Measurements from ENCODE around the gene DENND4A.

DNA sequence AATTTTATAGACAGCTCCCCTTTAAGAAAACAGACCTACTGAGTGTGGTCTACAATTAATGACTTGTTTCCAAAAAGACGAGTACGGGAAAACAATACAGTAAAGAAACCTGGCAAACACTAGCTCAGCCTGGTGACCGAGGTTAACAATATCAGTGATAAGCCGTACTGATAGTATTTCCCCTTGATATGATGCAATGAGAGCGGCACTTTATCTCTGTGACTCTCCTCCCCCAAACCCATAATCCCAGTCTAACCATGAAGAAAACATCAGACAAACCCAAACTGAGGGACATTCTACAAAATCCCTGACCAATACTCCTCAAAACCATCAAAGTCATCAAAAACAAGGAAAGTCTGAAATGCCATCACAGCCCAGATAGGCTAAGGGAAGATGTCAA lies 8.2 kb downstream of the DENND4A start:
- no peak for TF ChIP-seq POLR2AphosphoS5 (IDR thresholded peaks at IDR 0.05)
- TF ChIP-seq, protein P1, sequence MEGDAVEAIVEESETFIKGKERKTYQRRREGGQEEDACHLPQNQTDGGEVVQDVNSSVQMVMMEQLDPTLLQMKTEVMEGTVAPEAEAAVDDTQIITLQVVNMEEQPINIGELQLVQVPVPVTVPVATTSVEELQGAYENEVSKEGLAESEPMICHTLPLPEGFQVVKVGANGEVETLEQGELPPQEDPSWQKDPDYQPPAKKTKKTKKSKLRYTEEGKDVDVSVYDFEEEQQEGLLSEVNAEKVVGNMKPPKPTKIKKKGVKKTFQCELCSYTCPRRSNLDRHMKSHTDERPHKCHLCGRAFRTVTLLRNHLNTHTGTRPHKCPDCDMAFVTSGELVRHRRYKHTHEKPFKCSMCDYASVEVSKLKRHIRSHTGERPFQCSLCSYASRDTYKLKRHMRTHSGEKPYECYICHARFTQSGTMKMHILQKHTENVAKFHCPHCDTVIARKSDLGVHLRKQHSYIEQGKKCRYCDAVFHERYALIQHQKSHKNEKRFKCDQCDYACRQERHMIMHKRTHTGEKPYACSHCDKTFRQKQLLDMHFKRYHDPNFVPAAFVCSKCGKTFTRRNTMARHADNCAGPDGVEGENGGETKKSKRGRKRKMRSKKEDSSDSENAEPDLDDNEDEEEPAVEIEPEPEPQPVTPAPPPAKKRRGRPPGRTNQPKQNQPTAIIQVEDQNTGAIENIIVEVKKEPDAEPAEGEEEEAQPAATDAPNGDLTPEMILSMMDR (IDR thresholded peaks at IDR 0.05 in 8 of 11, conservative IDR thresholded peaks at IDR 0.05 in 3 of 11): no peak

Measured in spleen (tissue), 7 donors.